Astrocyte of the spinal cord (primary cell): ENCODE results near the gene MRPL37.
A peak's percentile ranks its signal among the peaks of the same experiment; 100 is the strongest.

Source experiments
- DNase-seq: peaks from one replicate; pipeline ENCODE4 v3.0.0; 2011; ENCODE audit warnings: low read depth, low spot score
- H3K4me3 ChIP-seq: 2 replicates; pipeline ENCODE4 v1.5.1; 2011; ENCODE audit warnings: low read depth, mild to moderate bottlenecking, low read length, moderate library complexity
- CTCF ChIP-seq: IDR thresholded peaks from 2 replicates; pipeline ENCODE4 v1.5.1; 2012; ENCODE audit warnings: low read depth, mild to moderate bottlenecking, low read length, inconsistent platforms
- in situ Hi-C: cut with HindIII; loops from 2 replicates; pipeline ENCODE4 v1.10.0; 2017; ENCODE audit warnings: low sequenced_read_pairs

The MRPL37 gene

GRCh38 chr1:54250670-54251069 is 50.7 kb downstream of the MRPL37 start:
- no peak overlapping the region for H3K4me3 ChIP-seq
- no peak for DNase-seq
- no peak for TF ChIP-seq CTCF
- in situ Hi-C loops: no loop called here

- no peak overlapping the region for H3K4me3 ChIP-seq
- TF ChIP-seq CTCF: no peak
- no peak for DNase-seq
- in situ Hi-C loops: no loop called here
These were observed 52.5 kb downstream of the MRPL37 start for GRCh38 chr1:54252371-54252936.

GRCh38 chr1:54253480-54253879 is 53.5 kb downstream of the MRPL37 start:
- TF ChIP-seq CTCF: no peak
- H3K4me3 ChIP-seq: no peak overlapping the region
- in situ Hi-C loops: no loop called here
- peak; percentile 96 for DNase-seq

GRCh38 chr1:54254055-54254454 is 54.1 kb downstream of the MRPL37 start:
- in situ Hi-C loops: no loop called here
- DNase-seq: peak; percentile 66
- H3K4me3 ChIP-seq: no peak overlapping the region
- no peak for TF ChIP-seq CTCF

GRCh38 chr1:54255026-54255702 is 55.2 kb downstream of the MRPL37 start:
- peak; percentile 56 for DNase-seq
- TF ChIP-seq CTCF: no peak
- H3K4me3 ChIP-seq: no peak overlapping the region
- in situ Hi-C loops: no loop called here

GRCh38 chr1:54256522-54257345 is 56.8 kb downstream of the MRPL37 start:
- H3K4me3 ChIP-seq: no peak overlapping the region
- TF ChIP-seq CTCF: no peak
- DNase-seq: no peak
- in situ Hi-C loops: no loop called here
